CD4-positive, alpha-beta T cell treated with Interleukin-17A for 4 hours (primary cell): ENCODE results near the gene SLC26A11.
"Not testable (repeated sequence)": the region's sequence is repeated elsewhere in the genome, so short reads cannot be mapped to it uniquely, and the experiment has no call there.

Experiments used
- DNase-seq: peaks from one replicate; pipeline ENCODE4 v3.0.0-alpha.2; 2020; ENCODE audit warnings: mixed read lengths

The SLC26A11 gene

GRCh38 chr17:80246266-80246681 is 26.0 kb downstream of the SLC26A11 start:
- DNase-seq = no peak

- no peak for DNase-seq
Measured at GRCh38 chr17:80246726-80247125, 26.5 kb downstream of the SLC26A11 start.

GRCh38 chr17:80247561-80247960 is 27.3 kb downstream of the SLC26A11 start:
- DNase-seq = no peak

GRCh38 chr17:80248001-80248893 is 28.0 kb downstream of the SLC26A11 start:
- DNase-seq = no peak

GRCh38 chr17:80248894-80249710 is 28.9 kb downstream of the SLC26A11 start:
- DNase-seq = no peak

GRCh38 chr17:80251966-80252365 is 31.7 kb downstream of the SLC26A11 start:
- DNase-seq = no peak

GRCh38 chr17:80252871-80253270 is 32.6 kb downstream of the SLC26A11 start:
- DNase-seq = peak; percentile 90

- no peak for DNase-seq
Measured at GRCh38 chr17:80253631-80254395, 33.6 kb downstream of the SLC26A11 start.

- DNase-seq = peak; percentile 62
Measured at GRCh38 chr17:80254396-80255251, 34.4 kb downstream of the SLC26A11 start.

- no peak for DNase-seq
Measured at GRCh38 chr17:80256034-80256350, 35.8 kb downstream of the SLC26A11 start.

GRCh38 chr17:80257716-80258213 is 37.5 kb downstream of the SLC26A11 start:
- DNase-seq = no peak

GRCh38 chr17:80258296-80258695 is 38.1 kb downstream of the SLC26A11 start:
- DNase-seq = not testable (repeated sequence)

- DNase-seq = peak; percentile 28
Measured at GRCh38 chr17:80259457-80260068, 39.3 kb downstream of the SLC26A11 start.

GRCh38 chr17:80260069-80260535 is 39.9 kb downstream of the SLC26A11 start:
- peak; percentile 84 for DNase-seq

- peak; percentile 69 for DNase-seq
Measured at GRCh38 chr17:80260791-80261158, 40.5 kb downstream of the SLC26A11 start, which contains the start of gene RNF213. RNF213 (plus strand) TSS chr17:80260852; CDS start chr17:80263682, 2,830 bp downstream.

GRCh38 chr17:80261159-80261894 is 41.1 kb downstream of the SLC26A11 start:
- peak; percentile 82 for DNase-seq

GRCh38 chr17:80261895-80262279 is 41.7 kb downstream of the SLC26A11 start:
- no peak for DNase-seq

- peak; percentile 21 for DNase-seq
Measured at GRCh38 chr17:80262291-80262690, 42.1 kb downstream of the SLC26A11 start.

GRCh38 chr17:80262775-80263244 is 42.6 kb downstream of the SLC26A11 start:
- no peak for DNase-seq
